ENCODE data around the gene PCAT7.

DNA sequence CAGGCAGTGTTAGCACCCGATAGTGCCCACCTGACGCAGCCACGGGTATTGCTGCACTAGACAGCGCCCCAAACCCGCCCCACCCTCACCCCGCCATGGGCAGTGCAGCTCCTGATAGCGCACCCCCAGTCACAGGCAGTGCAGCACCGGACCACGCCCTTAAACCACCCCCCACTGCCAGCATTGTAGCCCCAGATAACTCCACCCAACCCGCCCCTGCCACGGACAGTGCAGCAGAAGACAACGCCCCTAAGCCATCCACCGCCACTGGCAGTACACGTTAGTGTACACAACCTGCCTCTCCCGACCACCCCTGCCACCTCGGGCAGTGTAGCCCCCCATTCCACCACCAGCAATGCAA, 825 bp upstream of the PCAT7 start:
- TF ChIP-seq, protein P1, sequence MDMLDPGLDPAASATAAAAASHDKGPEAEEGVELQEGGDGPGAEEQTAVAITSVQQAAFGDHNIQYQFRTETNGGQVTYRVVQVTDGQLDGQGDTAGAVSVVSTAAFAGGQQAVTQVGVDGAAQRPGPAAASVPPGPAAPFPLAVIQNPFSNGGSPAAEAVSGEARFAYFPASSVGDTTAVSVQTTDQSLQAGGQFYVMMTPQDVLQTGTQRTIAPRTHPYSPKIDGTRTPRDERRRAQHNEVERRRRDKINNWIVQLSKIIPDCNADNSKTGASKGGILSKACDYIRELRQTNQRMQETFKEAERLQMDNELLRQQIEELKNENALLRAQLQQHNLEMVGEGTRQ (IDR thresholded peaks at IDR 0.05; ENCODE audit: low read depth, low read length), result no peak
- TF ChIP-seq RAD21 (IDR thresholded peaks at IDR 0.05; ENCODE audit: low read length) (no peak), MAFK (IDR thresholded peaks at IDR 0.05; ENCODE audit: low read depth, low read length) (no peak), POLR2A (IDR thresholded peaks at IDR 0.05; ENCODE audit: low read depth, low read length) (no peak), RCOR1 (IDR thresholded peaks at IDR 0.05; ENCODE audit: insufficient replicate concordance, low read length) (no peak), CHD1 (IDR thresholded peaks at IDR 0.05; ENCODE audit: low read depth, low read length) (no peak), MXI1 (IDR thresholded peaks at IDR 0.05; ENCODE audit: borderline replicate concordance, low read depth, low read length) (no peak), FOS (IDR thresholded peaks at IDR 0.05; ENCODE audit: low read depth, low read length) (no peak), BHLHE40 (IDR thresholded peaks at IDR 0.05; ENCODE audit: low read depth, low read length) (no peak), RFX5 (IDR thresholded peaks at IDR 0.05; ENCODE audit: low read depth, low read length) (no peak)
- TF ChIP-seq, protein P2, sequence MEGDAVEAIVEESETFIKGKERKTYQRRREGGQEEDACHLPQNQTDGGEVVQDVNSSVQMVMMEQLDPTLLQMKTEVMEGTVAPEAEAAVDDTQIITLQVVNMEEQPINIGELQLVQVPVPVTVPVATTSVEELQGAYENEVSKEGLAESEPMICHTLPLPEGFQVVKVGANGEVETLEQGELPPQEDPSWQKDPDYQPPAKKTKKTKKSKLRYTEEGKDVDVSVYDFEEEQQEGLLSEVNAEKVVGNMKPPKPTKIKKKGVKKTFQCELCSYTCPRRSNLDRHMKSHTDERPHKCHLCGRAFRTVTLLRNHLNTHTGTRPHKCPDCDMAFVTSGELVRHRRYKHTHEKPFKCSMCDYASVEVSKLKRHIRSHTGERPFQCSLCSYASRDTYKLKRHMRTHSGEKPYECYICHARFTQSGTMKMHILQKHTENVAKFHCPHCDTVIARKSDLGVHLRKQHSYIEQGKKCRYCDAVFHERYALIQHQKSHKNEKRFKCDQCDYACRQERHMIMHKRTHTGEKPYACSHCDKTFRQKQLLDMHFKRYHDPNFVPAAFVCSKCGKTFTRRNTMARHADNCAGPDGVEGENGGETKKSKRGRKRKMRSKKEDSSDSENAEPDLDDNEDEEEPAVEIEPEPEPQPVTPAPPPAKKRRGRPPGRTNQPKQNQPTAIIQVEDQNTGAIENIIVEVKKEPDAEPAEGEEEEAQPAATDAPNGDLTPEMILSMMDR (conservative IDR thresholded peaks at IDR 0.05; ENCODE audit: low read depth, low read length), result no peak
- TF ChIP-seq, protein P3, sequence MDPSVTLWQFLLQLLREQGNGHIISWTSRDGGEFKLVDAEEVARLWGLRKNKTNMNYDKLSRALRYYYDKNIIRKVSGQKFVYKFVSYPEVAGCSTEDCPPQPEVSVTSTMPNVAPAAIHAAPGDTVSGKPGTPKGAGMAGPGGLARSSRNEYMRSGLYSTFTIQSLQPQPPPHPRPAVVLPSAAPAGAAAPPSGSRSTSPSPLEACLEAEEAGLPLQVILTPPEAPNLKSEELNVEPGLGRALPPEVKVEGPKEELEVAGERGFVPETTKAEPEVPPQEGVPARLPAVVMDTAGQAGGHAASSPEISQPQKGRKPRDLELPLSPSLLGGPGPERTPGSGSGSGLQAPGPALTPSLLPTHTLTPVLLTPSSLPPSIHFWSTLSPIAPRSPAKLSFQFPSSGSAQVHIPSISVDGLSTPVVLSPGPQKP (IDR thresholded peaks at IDR 0.05; ENCODE audit: borderline replicate concordance, low read depth, low read length), result no peak

Data from IMR-90 (cell line).